Stimulated activated CD8-positive, alpha-beta memory T cell treated with anti-CD3 and anti-CD28 coated beads, Interleukin-12 subunit alpha, Interleukin-12 subunit beta, amount 100 ng/mL, for 24 hours (primary cell): ENCODE measurements around the gene FGGY.

Experiments
- DNase-seq: peaks from one replicate; pipeline ENCODE4 v3.0.0-alpha.2; 2020; ENCODE audit errors: extremely low read depth

Gene FGGY

GRCh38 chr1:59384443-59384842, 87.5 kb downstream of the FGGY start:
- DNase-seq: no peak

- DNase-seq: no peak
Measured at GRCh38 chr1:59388191-59388590, 91.3 kb downstream of the FGGY start.

DNA sequence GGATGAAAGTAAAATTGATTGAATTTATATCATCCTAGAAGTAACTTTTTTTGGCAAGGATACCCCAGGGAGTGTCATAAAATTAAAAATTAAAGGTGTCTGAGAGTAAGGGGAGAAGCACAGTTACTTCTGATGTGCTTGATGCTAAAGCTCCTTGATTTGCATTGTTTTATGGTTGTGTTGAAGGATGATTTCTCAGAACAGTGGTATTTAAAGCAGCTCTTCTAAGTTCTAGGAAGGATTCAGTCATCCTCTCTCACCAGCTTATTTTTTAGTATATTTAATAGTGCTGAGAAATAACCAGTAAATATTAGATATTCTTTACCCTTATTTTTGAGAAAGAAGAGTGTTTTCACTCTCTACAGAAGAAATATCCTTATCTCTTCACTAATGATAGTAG, 93.0 kb downstream of the FGGY start:
- no peak for DNase-seq

DNA sequence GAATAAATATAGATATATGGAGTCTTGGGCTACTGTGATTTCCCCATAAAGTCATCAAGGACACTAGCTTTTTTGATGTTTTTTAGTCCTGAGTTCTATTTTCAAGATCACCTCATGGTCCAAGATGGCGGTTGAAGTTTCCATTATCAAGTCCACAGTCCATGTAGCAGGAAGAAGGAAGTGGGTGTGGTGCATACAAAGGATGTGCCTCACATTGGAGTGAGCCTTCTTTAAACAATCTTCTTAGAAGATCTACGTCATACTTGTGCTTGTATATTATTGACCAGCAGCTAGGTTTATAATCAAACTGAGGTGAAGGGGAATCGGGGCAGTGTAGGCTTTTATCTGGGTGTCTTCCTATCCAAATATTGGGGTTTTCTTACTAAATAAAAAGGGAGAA, 93.4 kb downstream of the FGGY start:
- DNase-seq: no peak

GRCh38 chr1:59391212-59392179, 94.6 kb downstream of the FGGY start:
- no peak for DNase-seq

DNA sequence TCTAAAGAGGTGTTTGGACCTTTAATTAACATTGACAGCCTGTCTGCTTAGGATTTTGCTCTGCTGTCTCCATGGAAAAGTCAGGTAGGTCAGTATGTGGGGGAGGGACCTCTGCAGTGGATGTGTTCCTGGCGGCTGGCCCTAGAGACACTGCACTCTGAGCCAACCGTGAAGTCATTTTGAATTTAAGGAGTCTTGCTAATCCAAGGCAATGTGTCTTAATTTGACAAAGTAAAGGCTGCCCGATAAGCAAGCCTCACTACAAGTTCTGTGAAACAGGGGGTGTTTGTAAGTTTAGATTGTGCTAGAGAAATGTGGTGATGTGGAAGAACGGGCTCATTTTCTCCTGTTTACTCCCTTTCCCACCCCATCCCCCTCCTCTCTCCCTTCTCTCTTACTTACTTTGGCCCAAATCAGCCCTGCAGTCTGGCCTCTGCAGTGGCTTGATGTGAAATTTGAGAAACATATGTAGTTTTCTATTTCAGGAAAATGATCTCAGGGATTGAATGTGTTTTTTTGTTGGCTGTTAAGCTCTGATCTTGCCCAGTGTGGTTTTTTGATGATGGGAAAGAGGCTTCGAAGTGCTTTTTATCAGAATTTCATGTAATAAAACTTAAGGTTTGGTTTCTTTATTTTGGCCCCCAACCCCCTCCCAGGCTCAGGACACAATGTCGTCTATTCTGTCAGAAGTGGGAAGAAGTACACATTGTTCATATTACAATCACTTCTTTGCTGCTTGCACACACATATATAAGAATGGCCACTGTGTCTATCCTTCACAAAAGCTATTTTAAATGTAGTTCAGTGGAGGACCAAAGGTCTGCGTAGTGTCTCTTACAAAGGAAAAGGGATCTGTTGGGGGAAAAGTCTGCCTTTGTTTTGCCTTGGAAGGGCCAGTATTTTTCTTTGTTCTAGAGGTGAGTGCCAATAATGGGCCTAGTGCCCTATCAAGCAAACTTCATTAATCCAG, 96.6 kb downstream of the FGGY start:
- no peak for DNase-seq

DNA sequence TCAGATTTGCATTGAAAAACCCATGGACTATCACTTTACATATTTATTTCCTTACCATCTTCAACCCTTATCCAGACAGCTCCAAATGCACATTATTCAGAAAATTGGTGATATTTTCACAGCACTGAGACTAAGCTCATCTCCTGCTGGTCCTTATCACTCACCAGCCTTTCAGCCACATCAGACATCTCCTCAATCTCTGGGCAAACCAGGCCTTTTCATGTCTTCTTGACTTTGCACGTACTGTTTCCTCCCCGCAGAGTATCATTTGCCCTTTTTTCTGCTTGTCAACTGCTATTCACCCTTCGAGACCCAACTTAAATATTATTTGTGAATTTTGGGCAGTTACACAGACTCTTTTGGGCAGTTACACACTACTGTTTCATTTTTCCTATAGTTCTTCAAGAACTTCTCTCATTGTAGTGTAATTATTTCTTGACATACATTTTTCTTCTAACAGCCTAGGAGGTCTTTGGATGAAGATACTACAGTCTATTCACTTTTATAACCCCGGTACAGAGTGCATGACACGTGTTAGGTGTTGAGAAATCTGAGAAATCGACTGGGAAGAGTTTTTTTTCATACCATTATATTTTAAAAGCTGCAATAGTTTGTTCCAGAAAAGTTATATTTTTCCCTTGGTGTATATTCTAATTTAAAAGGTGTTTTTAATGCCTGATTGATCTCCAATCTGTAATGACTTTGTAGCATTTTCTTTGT, 98.0 kb downstream of the FGGY start:
- no peak for DNase-seq

DNA sequence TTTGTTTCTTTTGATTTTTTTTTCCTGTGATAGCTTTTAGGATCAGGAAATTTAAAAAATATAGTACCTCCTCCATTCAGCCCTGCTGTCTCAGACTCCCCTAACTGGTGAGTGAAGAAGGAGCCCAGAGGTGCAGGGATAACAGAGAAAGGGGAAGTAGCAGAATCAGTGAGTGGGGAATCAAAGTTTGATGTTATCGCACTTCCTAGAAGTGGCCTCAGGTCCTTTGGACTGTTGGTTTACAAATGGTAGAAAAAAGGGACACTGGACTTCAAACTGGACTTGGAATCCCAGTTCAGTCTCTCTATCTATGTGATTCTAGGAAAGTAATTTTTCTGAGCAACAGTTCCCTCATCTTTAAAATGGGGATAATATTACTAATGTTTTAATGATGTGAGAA, 99.5 kb downstream of the FGGY start:
- no peak for DNase-seq

DNA sequence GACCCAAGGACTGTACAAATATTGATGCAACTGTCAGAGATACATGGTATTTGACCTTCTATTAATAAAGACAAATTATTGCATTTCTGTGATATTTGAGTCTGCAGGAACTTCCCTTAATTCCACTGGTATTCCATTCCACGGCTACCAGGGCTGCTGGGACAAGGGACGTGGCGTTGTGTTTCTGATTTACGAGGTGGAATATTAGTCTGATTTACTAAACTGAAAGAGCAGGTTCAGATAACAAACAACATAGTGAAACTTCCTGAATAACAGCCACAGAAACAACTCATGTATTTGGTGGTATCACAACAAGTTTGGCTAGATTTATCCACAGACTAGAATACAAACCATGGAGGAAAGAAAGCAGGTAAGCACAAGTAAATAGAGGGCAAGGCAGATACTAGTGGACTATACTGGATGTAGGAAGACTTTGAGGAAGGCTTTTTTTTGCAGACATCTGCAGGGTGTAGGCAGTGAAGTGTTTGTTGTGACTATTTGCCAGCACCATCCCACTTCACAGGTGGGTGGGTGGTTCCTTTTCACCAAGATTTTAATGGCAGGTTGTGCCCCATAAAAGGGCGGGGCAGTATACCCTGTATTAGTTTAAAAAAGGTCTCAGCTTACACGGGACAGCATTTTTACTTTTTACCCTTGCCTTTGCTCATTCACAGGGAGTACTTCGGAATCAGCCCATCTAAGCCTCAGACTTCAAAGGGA, 100.4 kb downstream of the FGGY start:
- no peak for DNase-seq

GRCh38 chr1:59399642-59400041, 102.7 kb downstream of the FGGY start:
- no peak for DNase-seq

- DNase-seq: no peak
Measured at GRCh38 chr1:59401581-59401980, 104.7 kb downstream of the FGGY start.

GRCh38 chr1:59404796-59405195, 107.9 kb downstream of the FGGY start:
- DNase-seq: no peak

- DNase-seq: no peak
Measured at GRCh38 chr1:59406437-59407164, 109.7 kb downstream of the FGGY start.

DNA sequence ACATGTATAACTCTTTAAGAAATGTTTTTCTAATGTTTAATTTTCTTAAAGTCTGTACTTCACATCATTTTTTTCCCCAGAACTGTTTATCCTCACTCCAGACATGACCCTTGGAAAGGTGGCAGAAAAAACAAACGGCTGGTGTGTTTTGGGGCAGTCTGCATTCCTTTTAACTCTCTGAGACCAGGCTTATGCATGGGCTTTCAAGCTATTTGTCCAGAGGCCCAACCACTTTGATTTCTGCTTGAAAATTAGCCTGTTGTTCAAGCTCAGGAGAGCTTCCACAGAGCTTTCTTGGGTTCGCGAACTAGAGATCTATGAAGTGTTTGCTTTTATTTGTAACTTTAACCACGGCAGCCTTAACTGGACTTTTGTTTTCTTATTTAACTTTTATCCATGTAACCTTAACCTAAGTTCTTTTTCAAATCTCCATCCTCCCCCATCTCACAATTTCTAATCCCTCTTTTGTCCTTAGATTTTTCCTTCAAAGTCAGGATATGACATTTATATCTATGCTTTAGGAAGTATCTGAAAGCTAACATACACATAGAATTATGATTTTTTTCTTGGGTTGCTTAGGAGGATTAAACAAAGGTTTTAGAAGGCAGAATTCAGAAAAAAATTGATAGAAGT, 111.8 kb downstream of the FGGY start:
- DNase-seq: no peak

DNA sequence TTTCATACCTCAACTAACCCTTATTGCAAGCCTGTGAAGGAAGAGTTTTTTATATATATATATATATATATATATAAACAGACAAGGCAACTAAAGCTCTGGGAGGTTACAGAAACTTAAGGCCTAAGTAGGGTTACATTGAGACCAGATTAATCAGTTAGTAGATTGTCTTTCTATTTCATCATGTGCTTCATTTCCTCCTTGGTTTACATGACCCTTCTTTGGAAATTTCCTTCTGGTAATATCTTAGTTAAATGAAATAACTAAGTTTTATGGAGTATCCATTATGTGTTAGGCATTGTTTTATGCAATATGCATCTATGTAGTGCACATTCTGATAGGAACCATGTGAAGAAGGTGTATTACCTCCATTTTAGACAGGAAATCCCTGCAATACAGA, 112.7 kb downstream of the FGGY start:
- DNase-seq: no peak

GRCh38 chr1:59409986-59410385, 113.1 kb downstream of the FGGY start:
- no peak for DNase-seq

DNA sequence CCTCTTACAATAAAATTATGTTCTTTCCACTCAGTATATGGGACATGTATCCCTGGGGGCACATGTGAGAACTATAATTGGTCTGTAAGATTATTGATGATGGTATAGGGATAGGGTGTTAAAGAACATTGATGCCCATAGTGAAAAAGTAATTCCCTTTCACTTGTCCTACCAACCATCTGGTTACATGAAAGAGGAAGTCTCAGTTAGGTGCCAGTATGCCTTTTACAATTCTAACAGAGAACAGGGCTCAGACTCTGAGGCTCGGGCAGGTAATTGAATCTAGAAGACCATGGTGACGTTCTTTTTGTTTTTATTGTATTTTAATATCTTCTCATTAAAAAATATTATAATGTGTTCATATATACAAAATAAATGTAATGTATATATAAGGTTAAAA, 113.6 kb downstream of the FGGY start:
- DNase-seq: no peak

- DNase-seq: no peak
Measured at GRCh38 chr1:59411147-59411546, 114.3 kb downstream of the FGGY start.

DNA sequence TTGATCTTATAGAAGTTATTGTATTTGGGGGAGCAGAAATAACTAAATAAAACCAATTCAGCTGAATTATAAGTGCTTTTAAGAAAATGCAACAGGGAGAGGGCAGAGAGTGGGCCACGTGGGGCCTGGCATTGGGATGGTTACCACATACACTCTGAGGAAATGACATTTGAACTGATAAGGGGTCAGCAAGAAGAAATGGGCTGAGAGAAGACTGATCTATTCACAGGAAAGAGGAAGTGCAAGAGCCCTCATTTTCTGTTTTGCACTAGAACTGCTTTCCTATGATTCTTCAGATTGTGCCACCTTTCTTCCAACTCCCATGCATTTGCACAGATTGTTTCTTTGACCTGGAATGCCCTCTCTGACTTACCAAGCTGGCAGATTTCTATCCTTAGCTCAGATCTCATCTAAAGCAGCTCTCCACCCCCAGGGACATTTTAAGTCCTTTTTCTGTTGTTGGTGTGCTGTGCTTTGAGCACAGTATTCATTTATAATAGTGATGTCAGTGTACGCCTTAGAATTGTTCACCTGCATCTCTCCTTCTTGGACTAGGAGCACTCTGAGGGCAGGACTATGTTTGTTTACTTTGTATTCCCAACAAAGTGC, 115.9 kb downstream of the FGGY start:
- no peak for DNase-seq

DNA sequence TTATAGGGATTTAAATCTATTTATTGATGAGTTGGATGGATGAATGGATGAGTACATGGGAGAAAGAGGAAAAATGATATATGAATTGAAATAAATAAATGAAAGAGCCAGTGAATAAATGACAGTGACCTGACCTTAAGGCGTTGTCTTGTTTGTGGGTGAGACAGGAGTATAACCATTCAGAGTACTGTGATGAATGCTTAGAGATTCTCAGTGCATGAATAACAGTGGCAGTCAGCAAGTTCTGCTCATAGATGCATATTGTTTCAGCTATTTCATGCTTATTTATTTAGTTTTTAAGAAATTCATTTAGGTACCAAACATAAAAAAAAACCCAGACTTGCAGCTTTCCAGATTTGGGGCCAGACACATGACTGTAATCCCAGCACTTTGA, 116.4 kb downstream of the FGGY start:
- DNase-seq: no peak
